ENCODE measurements around the gene ATAD1.

ATAD1 gene

DNA sequence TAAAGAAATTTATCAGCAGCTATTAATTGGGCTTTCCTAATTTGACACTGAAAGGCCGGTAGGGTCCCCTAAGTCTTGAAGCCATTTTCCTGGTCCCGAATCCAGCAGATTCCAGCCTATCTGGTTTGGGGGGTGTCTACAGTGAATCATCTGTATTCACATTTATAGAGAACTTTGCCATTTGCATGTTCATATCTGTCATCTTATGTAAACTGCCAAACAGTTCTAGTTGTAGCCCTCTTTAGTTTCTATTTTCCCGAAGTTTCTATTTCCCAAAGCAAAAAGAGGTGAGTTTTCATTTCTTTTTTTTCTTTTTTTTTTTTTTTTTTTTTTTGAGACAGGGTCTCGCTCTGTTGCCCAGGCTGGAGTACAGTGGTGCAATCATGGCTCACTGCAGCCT is 110.8 kb downstream of the ATAD1 start:
- H3K4me3 ChIP-seq (ENCODE audit: insufficient read length, low read depth): no peak overlapping the region
- H3K4me1 ChIP-seq (ENCODE audit: insufficient read depth, insufficient read length): no peaks in the 10 kb centered on the region
- no peak for DNase-seq (ENCODE audit: low read depth, low spot score)
- H3K9me3 ChIP-seq (ENCODE audit: insufficient read depth, low read length): no peaks in the 10 kb centered on the region
- H3K9ac ChIP-seq (ENCODE audit: insufficient read length, low read depth): no peak overlapping the region
- no peaks in the 10 kb centered on the region for H3K27me3 ChIP-seq (ENCODE audit: insufficient read depth, insufficient read length)
- H3K36me3 ChIP-seq (ENCODE audit: insufficient read depth, insufficient read length, low read length): peaks cover 2% of the 10 kb centered on the region
- no peak for TF ChIP-seq YY1 (IDR thresholded peaks at IDR 0.05; ENCODE audit: insufficient read depth, insufficient read length)
- no peak for TF ChIP-seq ZNF274 (IDR thresholded peaks at IDR 0.05; ENCODE audit: low read depth, low read length)
- TF ChIP-seq SUZ12 (IDR thresholded peaks at IDR 0.05; ENCODE audit: extremely low read depth, insufficient read depth, insufficient read length): no peak

DNA sequence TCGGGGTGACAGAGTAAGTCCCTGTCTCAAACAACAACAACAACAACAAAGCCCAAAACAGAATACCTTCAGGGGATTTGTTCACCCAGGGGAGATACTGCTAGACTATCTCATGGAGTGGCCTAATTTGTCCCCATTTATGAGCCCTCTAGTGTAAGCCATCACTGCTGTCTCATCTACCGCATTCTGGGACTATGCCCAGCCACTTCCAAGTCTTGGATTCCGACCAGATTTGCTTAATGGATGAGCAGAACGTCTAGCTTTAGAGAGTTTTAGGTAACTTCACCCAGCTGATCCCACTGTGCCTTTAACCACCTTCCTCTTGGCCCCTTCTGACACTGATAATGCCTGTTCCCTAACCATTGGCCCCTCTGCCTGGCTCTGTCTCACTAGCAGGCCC is 111.3 kb downstream of the ATAD1 start:
- Histone ChIP-seq H3K9me3 (ENCODE audit: insufficient read depth, low read length) (no peaks in the 10 kb centered on the region), H3K36me3 (ENCODE audit: insufficient read depth, insufficient read length, low read length) (peaks cover 2% of the 10 kb centered on the region), H3K4me1 (ENCODE audit: insufficient read depth, insufficient read length) (no peaks in the 10 kb centered on the region), H3K9ac (ENCODE audit: insufficient read length, low read depth) (no peak overlapping the region), H3K4me3 (ENCODE audit: insufficient read length, low read depth) (no peak overlapping the region), H3K27me3 (ENCODE audit: insufficient read depth, insufficient read length) (no peaks in the 10 kb centered on the region)
- TF ChIP-seq SUZ12 (IDR thresholded peaks at IDR 0.05; ENCODE audit: extremely low read depth, insufficient read depth, insufficient read length) (no peak), YY1 (IDR thresholded peaks at IDR 0.05; ENCODE audit: insufficient read depth, insufficient read length) (no peak)
- no peak for DNase-seq (ENCODE audit: low read depth, low spot score)

DNA sequence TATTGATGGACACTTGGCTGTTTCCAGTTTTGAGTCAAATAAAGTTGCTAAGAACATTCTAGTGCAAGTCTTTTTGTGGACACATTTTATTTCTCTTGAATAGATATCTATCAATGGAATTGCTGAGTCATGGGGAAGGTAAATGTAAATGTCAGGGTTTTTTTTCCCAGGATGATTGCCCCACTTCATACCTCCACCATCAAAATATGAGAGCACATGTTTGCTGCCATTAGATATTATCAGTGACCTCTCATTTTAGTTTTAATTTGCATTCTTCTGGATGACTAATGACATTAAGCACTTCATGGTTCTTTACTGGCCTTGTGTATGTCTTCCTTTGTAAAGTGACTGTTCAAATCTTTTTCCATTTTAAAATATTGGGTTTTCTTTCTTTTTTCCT is 112.7 kb downstream of the ATAD1 start:
- H3K27me3 ChIP-seq (ENCODE audit: insufficient read depth, insufficient read length): no peaks in the 10 kb centered on the region
- no peaks in the 10 kb centered on the region for H3K4me1 ChIP-seq (ENCODE audit: insufficient read depth, insufficient read length)
- H3K36me3 ChIP-seq (ENCODE audit: insufficient read depth, insufficient read length, low read length): peaks cover 2% of the 10 kb centered on the region
- H3K4me3 ChIP-seq (ENCODE audit: insufficient read length, low read depth): no peak overlapping the region
- no peaks in the 10 kb centered on the region for H3K9me3 ChIP-seq (ENCODE audit: insufficient read depth, low read length)
- no peak for TF ChIP-seq SUZ12 (IDR thresholded peaks at IDR 0.05; ENCODE audit: extremely low read depth, insufficient read depth, insufficient read length)
- TF ChIP-seq YY1 (IDR thresholded peaks at IDR 0.05; ENCODE audit: insufficient read depth, insufficient read length): no peak
- no peak for TF ChIP-seq ZNF274 (IDR thresholded peaks at IDR 0.05; ENCODE audit: low read depth, low read length)
- no peak for DNase-seq (ENCODE audit: low read depth, low spot score)
- H3K9ac ChIP-seq (ENCODE audit: insufficient read length, low read depth): no peak overlapping the region

DNA sequence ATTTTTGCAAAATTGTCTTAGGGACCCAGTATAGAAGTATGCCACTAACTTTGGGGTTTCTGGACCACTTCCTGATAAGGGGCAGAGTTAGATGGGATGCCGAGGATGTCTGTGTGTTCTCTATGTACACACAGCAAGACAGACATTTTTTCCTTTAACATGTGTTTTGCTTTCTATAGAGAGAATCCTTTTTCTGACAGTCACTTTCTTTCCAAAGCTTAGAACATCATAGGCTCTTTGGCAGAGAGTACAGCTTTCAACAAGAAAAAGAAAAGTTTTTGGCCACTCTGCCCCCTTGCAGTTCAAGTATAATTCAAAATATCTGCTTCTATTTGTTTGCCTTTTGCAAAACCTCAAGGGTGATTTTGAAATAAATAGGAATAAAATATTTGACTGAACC is 114.3 kb downstream of the ATAD1 start:
- TF ChIP-seq ZNF274 (IDR thresholded peaks at IDR 0.05; ENCODE audit: low read depth, low read length) (no peak), YY1 (IDR thresholded peaks at IDR 0.05; ENCODE audit: insufficient read depth, insufficient read length) (no peak), SUZ12 (IDR thresholded peaks at IDR 0.05; ENCODE audit: extremely low read depth, insufficient read depth, insufficient read length) (no peak)
- Histone ChIP-seq H3K4me3 (ENCODE audit: insufficient read length, low read depth) (no peak overlapping the region), H3K9ac (ENCODE audit: insufficient read length, low read depth) (no peak overlapping the region), H3K36me3 (ENCODE audit: insufficient read depth, insufficient read length, low read length) (no peaks in the 10 kb centered on the region), H3K9me3 (ENCODE audit: insufficient read depth, low read length) (no peaks in the 10 kb centered on the region), H3K4me1 (ENCODE audit: insufficient read depth, insufficient read length) (no peaks in the 10 kb centered on the region), H3K27me3 (ENCODE audit: insufficient read depth, insufficient read length) (no peaks in the 10 kb centered on the region)
- no peak for DNase-seq (ENCODE audit: low read depth, low spot score)

DNA sequence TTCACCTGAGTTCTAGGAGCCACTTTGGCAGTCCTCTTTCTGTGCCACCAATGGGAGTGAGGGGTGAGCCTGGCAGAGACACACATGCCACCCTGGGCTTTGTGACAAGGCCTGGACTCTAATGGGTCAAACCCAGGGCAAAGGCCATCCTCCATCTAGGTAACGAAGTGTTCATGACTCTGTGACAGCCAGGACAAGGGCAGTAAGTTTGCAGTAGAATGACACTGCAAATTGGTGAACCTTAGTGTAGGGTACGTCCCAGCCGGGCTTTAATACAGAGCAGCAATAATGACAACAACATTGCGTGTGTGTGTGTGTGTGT is 115.1 kb downstream of the ATAD1 start:
- no peaks in the 10 kb centered on the region for H3K9me3 ChIP-seq (ENCODE audit: insufficient read depth, low read length)
- H3K4me3 ChIP-seq (ENCODE audit: insufficient read length, low read depth): no peak overlapping the region
- H3K4me1 ChIP-seq (ENCODE audit: insufficient read depth, insufficient read length): no peaks in the 10 kb centered on the region
- H3K9ac ChIP-seq (ENCODE audit: insufficient read length, low read depth): no peak overlapping the region
- no peak for DNase-seq (ENCODE audit: low read depth, low spot score)
- H3K36me3 ChIP-seq (ENCODE audit: insufficient read depth, insufficient read length, low read length): no peaks in the 10 kb centered on the region
- no peaks in the 10 kb centered on the region for H3K27me3 ChIP-seq (ENCODE audit: insufficient read depth, insufficient read length)
- no peak for TF ChIP-seq SUZ12 (IDR thresholded peaks at IDR 0.05; ENCODE audit: extremely low read depth, insufficient read depth, insufficient read length)
- TF ChIP-seq YY1 (IDR thresholded peaks at IDR 0.05; ENCODE audit: insufficient read depth, insufficient read length): no peak
- no peak for TF ChIP-seq ZNF274 (IDR thresholded peaks at IDR 0.05; ENCODE audit: low read depth, low read length)

DNA sequence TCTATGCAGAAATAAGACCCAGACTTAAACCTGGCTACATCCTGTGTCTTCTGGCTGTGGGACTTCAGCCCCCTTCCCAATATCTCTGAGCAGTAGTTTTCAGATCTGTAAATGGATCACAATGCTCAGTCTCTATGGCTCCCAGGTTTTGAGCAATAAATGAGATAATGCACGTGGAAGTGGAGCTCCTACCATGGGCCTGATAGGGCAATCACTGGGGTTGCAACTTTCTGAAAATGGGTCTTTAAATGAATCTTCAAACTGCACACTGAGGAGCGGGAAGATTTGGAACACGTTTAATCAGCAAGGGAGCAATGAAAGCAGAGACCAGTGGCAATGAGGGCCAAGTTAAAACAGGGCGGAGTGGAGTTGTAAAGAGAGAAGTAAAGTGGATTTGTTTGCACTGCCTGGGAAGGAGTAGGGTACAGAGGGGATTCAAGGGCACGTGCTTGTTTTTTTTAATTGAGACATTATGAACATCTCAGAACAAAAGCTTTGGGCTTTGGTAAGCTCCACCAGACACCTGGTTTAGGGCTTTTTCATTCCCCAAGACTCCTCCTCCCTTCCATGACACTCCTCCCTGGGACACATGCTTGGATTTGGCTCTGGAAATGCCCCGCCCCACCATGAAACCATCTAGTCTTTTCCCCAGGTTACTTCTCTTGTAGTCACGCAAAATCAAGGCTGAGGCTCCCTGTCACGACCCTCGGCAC is 115.6 kb downstream of the ATAD1 start:
- TF ChIP-seq SUZ12 (IDR thresholded peaks at IDR 0.05; ENCODE audit: extremely low read depth, insufficient read depth, insufficient read length) (no peak), ZNF274 (IDR thresholded peaks at IDR 0.05; ENCODE audit: low read depth, low read length) (no peak), YY1 (IDR thresholded peaks at IDR 0.05; ENCODE audit: insufficient read depth, insufficient read length) (no peak)
- Histone ChIP-seq H3K4me1 (ENCODE audit: insufficient read depth, insufficient read length) (no peaks in the 10 kb centered on the region), H3K36me3 (ENCODE audit: insufficient read depth, insufficient read length, low read length) (no peaks in the 10 kb centered on the region), H3K9me3 (ENCODE audit: insufficient read depth, low read length) (no peaks in the 10 kb centered on the region), H3K4me3 (ENCODE audit: insufficient read length, low read depth) (no peak overlapping the region), H3K27me3 (ENCODE audit: insufficient read depth, insufficient read length) (no peaks in the 10 kb centered on the region), H3K9ac (ENCODE audit: insufficient read length, low read depth) (no peak overlapping the region)
- no peak for DNase-seq (ENCODE audit: low read depth, low spot score)
